Stimulated activated CD8-positive, alpha-beta memory T cell treated with anti-CD3 and anti-CD28 coated beads, Interleukin-7, amount 100 ng/mL, for 1 hour (primary cell): ENCODE measurements around the gene RBP7.

Experiments
- DNase-seq, 2 donors: peaks; one replicate each; pipeline ENCODE4 v3.0.0-alpha.2; 2020; ENCODE audit warnings: low read depth in 2 of 2

RBP7 gene

DNA sequence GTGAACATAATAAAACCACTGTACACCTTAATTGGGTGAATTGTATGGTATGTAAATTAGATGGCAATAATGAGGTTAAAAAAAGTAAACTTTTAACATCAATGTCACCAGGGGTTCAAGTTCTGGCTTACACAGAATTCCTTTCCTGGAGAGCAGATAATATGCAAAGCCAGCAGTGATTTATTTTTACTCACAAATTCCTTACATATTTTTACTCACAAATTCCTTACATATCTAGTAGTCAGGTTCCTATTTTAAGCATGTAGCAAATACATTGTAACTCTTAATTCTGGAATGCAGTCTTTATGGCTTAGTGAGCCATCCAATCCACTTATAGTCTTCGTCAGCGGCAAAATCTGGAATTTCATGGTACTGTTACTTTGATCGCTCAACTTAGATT lies 34.4 kb downstream of the RBP7 start:
- DNase-seq = no peak

DNA sequence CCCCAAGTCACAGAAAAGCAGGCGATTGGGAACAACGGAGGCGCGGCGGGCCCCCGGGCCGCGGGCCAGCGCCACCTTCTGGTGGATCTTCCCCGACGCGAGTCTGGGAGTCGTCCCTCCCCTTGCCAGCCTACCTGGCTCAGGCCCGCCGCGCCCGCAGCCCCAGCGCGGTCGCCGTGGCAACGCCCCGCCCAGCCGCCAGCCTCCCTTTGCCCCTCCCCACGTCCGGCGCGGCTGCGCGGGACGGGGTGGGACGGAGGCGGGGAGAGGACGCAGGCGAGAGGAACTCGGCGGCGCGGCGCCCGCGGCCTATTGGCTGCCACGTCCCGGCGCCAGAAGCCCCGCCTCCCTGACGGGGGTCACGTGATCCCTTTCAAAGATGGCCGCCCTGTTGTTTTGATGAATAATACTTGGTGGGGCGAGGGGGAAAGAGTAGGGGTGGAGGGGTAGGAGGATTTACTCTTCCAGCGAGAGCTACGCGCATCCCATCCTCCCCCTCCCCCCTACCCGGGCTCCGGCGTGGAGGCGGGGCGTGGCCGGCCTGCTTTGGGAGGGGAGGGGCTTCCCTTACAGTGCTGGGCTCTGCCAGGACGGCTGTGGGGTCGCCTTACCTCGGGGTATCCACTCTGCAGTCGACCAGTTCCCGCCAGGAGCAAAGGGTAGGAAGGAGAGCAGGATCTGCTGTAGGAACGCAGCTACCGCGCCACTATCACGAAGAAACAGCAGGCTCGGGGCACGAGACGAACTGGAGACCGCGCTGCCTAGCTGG lies 35.7 kb downstream of the RBP7 start, which contains the start of gene UBE4B:
UBE4B (plus strand) TSS at position 369 of the 769 bp plus-strand sequence. CDS start 713 bp downstream, outside the sequence.
- peak; percentile 94 to 97 for DNase-seq

DNA sequence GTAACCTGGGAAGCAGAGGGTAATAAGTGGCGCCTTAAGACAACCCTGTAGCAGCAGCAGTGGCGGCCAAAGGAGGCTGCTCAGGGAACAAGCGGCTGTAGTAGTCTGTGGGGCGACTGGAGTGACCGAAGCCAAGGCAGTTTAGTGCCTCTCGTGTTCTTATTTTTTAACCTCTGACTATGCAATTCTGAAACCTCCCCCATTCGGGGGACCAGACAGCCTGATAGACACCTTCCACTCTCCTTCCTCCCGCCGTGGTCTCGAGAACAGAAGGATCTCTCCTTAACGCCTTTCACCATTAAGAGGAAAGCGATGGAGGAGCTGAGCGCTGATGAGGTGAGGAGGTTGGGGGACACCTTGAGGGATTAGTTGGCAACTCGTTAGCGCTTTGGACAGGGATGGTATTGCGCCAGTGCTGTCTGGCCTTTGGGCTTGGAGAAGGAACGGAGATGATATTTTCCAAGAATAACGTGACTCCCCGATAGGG lies 36.4 kb downstream of the RBP7 start:
- no peak for DNase-seq

DNA sequence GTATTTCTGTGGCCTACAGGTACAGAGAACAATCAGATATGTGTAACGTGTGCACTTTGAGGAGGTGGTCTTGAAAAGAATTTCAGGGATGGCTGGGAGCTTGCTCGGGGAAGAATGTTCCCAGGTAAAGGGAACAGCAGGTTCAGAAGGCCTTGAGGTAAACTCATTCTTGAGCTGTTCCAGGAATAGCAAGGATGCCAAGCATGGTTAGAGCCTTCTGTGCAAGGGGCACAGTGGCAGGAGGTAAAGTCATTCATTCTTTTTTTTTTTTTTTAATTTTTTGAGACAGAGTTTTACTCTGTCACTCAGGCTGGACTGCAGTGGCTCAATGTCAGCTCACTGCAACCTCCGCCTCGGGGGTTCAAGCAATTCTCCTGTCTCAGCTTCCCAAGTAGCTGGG lies 45.7 kb downstream of the RBP7 start:
- no peak for DNase-seq

DNA sequence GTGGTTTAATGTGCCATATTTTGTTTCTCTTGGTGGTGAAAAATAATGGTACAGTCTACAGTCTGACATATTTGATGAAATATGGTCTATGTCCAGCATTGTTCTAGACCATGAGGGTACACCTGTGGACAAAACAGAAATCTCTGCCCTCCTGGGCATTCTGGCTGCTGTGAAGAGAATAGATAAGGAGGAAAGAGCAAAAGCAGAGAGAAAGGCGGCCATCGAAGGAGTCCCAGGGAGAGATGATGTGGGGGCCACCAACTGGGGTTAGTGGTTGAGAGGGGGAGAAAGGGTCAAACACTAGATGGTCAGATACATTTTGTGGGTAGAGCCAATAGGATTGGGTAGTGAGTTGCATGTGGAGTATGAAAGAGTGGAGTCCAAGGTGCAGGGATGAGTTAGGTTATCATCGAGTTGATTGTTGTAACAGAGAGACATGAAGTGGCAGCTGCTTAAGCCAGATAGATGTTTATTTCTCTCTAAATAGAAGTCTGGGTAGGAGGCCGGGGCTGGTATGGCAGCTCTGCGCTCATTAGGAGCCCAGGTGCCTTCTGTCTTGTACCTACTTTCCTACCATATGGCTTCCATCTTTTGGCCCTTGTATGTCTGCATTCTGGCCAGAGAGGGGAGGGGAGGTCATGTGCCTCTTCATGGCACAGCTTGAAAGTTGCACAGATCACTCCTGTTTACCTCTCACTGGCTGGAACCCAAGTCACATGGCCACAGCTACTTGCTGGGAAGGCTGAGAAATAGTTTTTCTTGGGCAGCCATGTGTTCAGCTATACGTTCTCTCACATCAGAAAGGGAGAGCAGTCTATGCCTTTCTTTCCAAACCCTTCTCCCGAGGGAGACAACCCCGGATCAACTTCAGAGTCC lies 48.7 kb downstream of the RBP7 start:
- DNase-seq = no peak

DNA sequence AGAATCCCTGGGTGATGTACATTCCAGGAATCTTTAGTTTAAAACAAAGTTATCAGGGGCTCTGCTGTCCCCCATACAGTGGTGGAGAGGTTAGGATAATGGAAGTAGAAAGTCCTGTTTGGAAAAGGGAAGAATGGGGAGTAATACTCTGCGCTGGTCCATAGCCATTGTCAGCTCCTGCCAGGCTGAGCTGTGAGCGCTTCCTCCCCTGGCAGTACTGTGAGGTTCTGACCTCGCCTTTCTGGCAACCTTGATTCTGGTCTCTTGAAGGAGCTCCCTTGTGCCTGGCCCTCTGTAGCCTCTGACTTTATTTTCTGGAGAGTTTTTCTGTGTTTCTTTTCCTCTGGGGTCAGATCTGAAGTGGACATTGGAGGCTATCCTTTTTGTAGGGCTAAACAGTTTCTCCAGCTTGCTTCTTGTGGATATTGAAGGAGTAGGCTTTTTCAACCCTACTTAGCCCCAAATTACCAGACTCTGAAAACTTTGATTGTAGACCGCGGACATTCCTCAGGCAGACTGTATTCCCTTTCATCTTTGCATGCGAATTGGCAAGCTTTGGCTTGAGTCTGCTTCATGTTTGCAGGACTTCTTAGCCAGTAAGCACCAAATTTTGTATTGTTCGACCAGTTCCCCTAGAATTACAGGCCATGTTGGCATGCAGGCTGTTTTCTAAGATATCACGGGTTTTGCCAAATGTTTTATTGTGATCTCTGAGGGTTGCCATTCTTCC lies 49.5 kb downstream of the RBP7 start:
- no peak for DNase-seq

DNA sequence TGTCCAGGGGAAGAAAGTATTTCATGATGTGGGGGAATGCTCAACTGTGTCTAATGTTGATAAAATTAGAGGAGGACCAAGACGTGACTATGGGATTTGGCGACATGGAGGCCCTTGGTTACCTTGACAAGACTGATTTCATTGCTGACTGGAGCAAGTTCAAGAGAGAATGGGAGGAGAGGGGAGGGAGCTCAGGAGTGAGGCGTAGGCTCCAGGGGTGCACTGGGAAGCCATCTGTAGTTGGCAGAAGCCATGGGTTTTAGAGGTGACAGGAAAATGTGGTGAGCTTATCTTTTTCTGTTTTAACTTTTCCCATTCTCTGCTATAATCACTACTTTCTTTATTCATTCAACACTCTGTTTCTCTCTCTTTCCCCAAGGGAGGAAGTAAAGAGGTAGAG lies 51.6 kb downstream of the RBP7 start:
- DNase-seq = no peak

DNA sequence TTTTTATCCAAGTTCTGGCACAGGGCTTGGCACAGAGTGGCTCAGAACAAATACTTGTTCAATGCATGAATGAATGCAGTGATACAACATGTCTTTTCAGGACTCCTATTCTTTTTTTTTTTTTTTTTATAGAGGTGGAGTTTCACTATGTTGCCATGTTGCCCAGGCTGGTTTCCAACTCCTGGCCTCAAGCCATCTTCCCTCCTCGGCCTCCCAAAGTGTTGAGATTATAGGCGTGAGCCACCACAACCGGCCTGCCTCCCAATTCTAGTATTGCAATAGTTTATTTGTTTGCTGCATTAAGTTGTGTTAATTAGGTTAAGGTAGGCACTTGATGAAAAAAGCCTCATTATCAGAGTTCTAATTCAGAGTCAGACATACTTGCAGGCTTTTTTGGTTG lies 53.6 kb downstream of the RBP7 start:
- no peak for DNase-seq

DNA sequence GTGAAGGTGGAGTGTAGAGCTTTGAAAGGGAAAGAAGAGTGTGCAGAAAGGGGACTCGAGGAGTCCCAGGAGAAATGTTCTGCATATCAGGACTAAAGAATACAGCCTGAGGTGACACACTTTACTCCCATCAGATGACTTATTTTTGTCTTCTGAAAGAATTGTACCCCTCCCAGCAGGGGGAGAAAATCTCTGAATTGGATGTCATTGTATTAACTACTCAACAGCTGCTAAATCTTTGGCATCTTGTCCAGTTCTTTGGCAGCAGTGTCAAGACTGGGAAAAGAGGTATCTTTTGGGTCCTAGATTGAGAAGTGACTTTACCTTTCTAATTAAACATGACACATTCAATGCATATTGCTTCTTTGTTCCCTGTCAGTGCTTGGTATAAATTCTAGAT lies 54.6 kb downstream of the RBP7 start:
- no peak for DNase-seq

DNA sequence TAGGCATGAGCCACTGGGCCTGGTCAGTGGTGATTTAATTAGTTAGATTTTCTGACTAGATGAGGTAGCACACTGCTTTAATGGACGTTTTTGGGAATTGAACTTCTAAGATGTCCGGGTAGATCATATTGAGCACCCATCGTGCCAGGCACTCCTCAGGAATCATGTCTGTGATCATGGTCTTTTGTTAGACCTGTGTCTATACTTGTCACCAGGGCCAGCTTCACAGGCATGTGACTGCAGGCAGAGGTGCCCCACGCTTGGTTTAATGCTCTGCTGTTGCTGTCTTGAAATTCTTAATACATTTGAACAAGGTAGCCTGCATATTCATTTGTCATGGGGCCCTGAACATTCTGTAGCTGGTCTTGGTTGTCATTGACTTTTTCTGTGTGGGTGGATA lies 55.3 kb downstream of the RBP7 start:
- DNase-seq = no peak

DNA sequence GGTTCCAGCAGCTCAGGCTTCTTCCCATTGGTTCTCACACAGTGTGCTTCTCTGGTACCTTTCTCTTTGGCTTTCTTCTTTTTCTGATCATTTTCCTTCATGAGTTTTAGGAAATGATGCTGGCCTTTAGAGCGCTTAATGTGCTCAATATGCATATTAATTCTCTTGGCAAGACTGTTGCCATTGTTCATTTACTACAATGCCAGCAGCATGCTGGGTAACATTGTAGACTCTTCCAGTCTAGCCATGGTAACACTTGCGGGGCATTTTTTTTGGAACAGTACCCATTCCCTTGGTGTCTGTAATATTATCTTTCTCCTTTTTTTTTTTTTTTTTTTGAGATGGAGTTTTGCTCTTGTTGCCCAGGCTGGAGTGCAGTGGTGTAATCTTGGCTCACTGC lies 57.4 kb downstream of the RBP7 start:
- DNase-seq = no peak

DNA sequence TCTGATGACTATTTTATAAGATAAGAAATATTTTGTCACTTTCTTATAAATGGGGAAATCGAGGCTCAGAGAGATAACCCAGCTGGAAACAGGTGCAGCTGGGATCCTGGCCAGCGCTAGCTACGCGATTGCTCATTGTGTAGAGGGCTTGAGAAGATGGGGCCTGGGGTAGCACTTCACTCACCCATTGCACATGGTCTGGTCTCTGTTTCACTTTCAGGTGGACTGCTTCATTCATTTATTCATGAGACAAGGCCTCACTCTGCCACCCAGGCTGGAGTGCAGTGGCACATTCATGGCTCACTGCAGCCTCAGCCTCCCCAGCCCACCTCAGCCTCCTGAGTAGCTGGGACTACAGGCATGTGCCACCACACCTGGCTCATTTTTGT lies 59.6 kb downstream of the RBP7 start:
- no peak for DNase-seq

DNA sequence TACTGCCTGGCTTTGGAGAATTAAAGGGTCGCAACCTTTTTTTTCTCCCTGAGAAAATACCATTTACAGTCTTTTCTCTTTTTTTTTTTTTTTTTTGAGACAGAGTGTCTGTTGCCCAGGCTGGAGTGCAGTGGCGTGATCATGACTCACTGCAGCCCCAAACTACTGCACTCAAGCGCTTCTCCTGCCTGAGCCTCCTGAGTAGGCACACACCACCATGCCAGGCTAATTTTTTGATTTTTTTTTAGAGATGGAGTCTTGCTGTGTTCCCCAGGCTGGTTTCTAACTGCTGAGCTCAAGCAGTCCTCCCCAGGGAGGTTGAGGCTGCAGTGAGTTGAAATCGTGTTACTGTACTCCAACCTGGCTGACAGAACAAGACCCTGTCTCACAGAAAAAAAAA lies 60.3 kb downstream of the RBP7 start:
- no peak for DNase-seq

DNA sequence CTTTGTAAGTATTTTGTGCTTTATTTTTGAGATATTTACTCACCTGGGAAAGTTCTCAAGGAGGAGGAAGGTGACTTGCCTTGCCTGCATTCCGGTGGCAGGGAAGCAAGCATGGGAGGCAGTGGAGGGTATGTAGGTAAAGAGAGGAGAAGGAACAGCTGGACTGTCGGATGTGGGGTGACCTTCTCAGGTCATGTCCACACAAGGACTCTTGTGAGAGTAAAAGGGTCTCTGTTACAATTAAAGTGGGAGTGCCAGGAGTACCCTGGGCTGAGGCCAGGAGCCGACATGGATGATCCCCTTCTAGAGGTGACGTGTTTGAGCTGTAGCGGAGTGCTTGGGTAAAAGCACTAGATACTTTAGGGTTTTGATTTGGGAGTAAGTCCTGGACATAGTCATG lies 60.8 kb downstream of the RBP7 start:
- DNase-seq = no peak

DNA sequence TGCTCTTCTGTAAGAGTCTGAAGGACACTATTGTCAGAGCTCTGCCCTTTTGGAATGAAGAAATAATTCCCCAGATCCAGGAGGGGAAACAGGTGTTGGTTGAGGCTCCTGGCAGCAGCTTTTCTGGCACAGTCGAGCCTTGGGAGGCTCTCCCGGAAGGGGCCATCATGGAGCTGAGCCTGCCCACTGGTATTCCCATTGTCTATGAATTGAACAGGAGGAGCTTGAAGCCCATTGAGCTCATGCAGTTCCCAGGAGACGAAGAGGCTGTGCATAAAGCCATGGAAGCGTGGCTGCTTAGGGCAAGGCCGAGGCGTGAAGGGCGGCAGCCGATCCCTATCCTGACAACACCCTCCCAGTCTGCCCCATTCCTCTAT lies 62.3 kb downstream of the RBP7 start:
- no peak for DNase-seq

DNA sequence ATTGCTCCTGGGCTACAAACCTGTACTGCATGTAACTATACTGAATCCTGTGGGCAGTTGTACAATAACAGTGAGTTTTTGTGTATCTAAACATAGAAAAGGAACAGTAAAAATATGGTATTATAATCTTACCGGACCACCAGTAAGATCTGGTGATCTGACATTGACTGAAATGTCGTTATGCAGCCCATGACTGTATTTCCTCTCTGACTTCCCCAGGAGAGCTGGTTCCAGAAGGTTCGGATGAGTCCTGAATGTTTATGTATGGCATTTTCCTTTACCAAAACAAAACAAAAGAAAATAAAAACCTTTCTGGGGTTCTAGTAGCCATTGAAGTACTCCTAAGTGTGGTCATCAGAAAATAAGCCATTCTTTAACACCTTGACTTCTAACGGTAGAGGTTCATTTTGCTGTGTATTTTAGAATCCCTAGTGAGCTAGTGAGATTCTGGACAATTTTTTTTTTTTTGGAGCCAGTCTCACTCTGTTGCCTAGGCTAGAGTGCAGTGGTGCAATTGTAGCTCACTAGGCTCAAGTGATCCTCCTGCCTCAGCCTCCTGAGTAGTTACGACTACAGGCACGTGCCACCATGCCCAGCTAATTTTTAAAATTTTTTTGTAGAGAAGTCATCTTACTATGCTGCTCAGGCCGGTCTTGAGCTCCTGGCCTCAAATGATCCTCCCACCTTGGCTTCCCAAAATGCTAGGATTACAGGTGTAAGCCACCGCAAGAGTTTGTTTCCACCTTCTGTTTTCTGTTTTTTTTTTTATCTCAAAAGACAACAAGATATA lies 63.5 kb downstream of the RBP7 start:
- no peak for DNase-seq

DNA sequence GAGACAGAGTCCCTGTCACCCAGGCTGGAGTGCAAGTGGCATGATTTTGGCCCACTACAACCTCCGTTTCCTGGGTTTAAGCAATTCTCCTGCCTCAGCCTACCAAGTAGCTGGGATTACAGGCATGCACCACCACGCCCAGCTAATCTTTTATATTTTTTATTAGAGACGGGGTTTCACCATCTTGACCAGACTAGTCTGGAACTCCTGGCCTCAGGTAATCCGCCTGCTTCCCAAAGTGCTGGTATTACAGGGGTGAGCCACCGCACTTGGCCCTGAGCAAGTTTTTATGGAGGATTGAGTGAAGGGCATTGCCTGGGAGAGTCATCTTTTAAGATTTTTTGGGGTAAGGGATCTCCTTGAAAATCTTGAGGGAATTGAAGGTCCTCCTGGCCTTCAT lies 64.2 kb downstream of the RBP7 start:
- no peak for DNase-seq

DNA sequence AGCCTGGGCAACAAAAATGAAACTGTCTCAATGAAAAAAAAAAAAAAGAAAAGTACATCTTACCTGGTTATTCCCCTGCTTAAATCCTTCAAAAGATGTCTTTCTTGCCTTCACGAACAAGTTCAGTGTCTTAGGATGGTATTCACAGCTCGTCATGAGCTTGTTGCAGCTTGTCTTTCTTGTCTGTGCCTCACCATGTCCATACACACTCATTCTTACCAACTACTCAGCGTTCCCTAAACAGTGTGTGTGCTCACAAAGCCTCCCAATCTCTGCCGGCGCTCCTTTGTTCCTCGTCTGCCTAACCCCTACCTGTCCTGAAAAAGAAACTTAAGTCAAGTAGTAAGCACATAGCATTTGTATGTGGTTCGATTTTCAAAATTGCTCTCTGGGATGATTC lies 66.8 kb downstream of the RBP7 start:
- no peak for DNase-seq

DNA sequence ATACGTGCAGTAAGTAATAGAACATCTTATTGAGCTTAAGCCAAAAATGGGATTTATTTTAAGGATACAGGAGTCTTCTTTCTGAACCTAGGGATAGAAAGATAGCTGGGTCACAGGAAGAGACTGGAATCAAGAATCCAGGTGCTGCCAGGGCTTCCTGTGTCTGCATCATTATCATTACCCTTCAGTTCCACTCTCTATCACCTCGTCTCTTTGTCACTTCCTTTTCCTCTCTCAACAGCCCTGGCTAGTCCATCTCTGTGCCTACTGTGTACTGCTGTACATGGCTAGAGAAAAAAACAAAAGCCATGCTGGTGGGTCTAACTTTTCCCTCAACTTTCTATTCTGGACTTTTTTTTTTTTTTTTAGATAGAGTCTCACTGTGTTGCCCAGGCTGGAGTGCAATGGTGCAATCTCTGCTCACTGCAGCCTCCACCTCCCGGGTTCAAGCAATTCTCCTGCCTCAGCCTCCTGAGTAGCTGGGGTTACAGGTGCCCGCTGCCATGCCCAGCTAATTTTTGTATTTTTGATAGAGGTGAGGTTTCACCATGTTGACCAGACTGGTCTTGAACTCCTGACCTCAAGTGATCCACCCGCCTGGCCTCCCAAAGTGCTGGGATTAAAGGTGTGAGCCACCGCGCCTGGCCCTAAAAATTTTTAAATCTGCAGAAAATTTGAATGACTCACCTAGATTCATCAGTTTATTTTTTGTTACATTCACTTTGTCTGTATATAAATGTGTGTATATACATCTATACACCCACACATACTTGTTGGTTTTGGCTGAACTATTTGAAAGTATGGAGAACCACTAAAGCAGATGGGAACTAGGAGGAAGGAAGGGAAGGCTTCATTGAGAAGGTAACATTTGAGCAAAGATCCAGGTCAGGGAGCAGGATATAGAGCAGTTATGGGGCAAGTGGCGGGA lies 67.7 kb downstream of the RBP7 start:
- no peak for DNase-seq

DNA sequence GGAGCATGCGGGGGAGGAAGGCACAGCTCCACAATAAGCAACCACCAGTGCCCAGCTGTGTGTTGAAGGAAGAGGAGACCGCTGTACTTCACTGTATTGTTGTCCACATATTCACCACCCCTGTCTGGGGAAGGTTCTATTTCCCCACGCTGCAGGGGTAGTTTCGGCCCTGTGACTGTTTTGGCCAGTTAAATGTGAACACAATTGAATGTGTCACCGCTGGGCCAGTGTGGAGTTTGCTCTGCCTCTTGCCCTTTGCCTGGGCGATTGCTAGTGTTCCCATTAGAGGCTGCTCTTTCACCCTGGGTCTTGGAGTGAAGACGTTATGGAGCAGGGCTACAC lies 68.3 kb downstream of the RBP7 start:
- DNase-seq = no peak
